OCI-LY1 (cell line): ENCODE data around the gene MMAA.

ENCODE experiments used
- H2AFZ ChIP-seq: fragments of 200-600 bp; sonication (generic), shearing (Covaris generic); 2 replicates; pipeline ENCODE4 v1.6.0; 2014; ENCODE audit warnings: antibody characterized with exemption, mild to moderate bottlenecking, low read length
- H3F3A ChIP-seq: fragments of 200-600 bp; sonication (generic), shearing (Covaris generic); 2 replicates; pipeline ENCODE4 v1.6.0; 2014; ENCODE audit warnings: mild to moderate bottlenecking, antibody characterized with exemption, low read length, moderate library complexity; ENCODE audit not compliant: insufficient read depth
- H3K27ac ChIP-seq: fragments of 200-600 bp; sonication (generic); 2 replicates; pipeline ENCODE4 v1.5.1; 2014; ENCODE audit warnings: low read length, mixed run types, mild to moderate bottlenecking, low read depth; ENCODE audit not compliant: poor library complexity, severe bottlenecking
- H3K27me3 ChIP-seq: fragments of 200-600 bp; sonication (generic); 2 replicates; pipeline ENCODE4 v1.6.0; 2014; ENCODE audit warnings: antibody characterized with exemption, mild to moderate bottlenecking, low read length, moderate library complexity; ENCODE audit not compliant: insufficient read depth
- H3K36me3 ChIP-seq: fragments of 200-600 bp; sonication (generic); 2 replicates; pipeline ENCODE4 v1.6.1; 2014; ENCODE audit warnings: mild to moderate bottlenecking, antibody characterized with exemption, low read length, moderate library complexity, mixed read lengths; ENCODE audit not compliant: insufficient read depth
- H3K4me1 ChIP-seq: fragments of 200-600 bp; sonication (generic); 2 replicates; pipeline ENCODE4 v1.5.1; 2014; ENCODE audit warnings: mild to moderate bottlenecking, low read length, moderate library complexity; ENCODE audit not compliant: insufficient read depth, severe bottlenecking
- H3K4me2 ChIP-seq: fragments of 200-600 bp; sonication (generic), shearing (Covaris generic); 2 replicates; pipeline ENCODE4 v1.6.1; 2014; ENCODE audit warnings: low read length
- H3K4me3 ChIP-seq: fragments of 200-600 bp; sonication (generic); 2 replicates; pipeline ENCODE4 v1.5.1; 2014; ENCODE audit warnings: low read length, low read depth, mild to moderate bottlenecking, mixed read lengths; ENCODE audit not compliant: poor library complexity, severe bottlenecking
- H3K79me2 ChIP-seq: fragments of 200-600 bp; shearing (Covaris generic); 2 replicates; pipeline ENCODE4 v1.6.1; 2016; ENCODE audit warnings: mixed run types, low read length, mixed read lengths; ENCODE audit not compliant: insufficient read depth
- H3K9ac ChIP-seq: fragments of 200-600 bp; sonication (generic), shearing (Covaris generic); 2 replicates; pipeline ENCODE4 v1.6.1; 2014; ENCODE audit warnings: mild to moderate bottlenecking, low read length, mixed read lengths
- H3K9me2 ChIP-seq: fragments of 200-600 bp; sonication (generic), shearing (Covaris generic); 2 replicates; pipeline ENCODE4 v1.6.1; 2014; ENCODE audit warnings: low read depth, mild to moderate bottlenecking, low read length, mixed read lengths
- H3K9me3 ChIP-seq: fragments of 200-600 bp; shearing (Covaris generic); 2 replicates; pipeline ENCODE4 v1.6.1; 2014; ENCODE audit warnings: low read length, mixed read lengths
- H4K20me1 ChIP-seq: fragments of 200-600 bp; sonication (generic), shearing (Covaris generic); 2 replicates; pipeline ENCODE4 v1.6.0; 2016; ENCODE audit warnings: mild to moderate bottlenecking, low read length; ENCODE audit not compliant: insufficient read depth
- EZH2 ChIP-seq: fragments of 200-600 bp; sonication (generic), shearing (Covaris generic); IDR thresholded peaks from 2 replicates; pipeline ENCODE4 v1.8.0; 2017; ENCODE audit warnings: borderline replicate concordance, mixed run types, mild to moderate bottlenecking, antibody characterized with exemption, low read length, moderate library complexity, mixed read lengths
- TF ChIP-seq, protein P1 (sequence below): fragments of 200-600 bp; sonication (generic), shearing (Covaris generic); IDR thresholded peaks from 2 replicates; pipeline ENCODE4 v1.5.1; 2017; ENCODE audit warnings: mild to moderate bottlenecking, antibody characterized with exemption, low read length, moderate library complexity, mixed read lengths

The MMAA gene

DNA sequence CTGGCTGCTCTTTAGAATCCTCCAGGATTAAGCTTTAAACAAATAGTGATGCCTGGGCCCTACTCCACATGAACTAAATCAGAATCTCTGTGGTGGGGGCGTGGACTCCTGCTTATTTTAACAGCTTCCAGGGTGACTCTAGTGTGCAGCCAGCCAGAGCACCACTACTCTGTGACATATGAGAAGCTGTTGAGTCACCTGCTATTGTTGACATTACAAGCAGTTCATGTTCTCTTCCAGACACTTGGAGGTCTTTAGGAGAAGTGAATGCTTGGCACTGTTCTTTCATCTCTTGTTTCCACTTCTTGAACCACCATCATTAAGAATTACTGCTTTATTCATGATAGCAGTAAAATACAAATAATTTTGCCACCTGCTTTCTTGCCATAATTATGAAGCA lies 60.3 kb downstream of the MMAA start:
- H3K9me2 ChIP-seq = no peaks in the 10 kb centered on the region
- TF ChIP-seq, protein P1, sequence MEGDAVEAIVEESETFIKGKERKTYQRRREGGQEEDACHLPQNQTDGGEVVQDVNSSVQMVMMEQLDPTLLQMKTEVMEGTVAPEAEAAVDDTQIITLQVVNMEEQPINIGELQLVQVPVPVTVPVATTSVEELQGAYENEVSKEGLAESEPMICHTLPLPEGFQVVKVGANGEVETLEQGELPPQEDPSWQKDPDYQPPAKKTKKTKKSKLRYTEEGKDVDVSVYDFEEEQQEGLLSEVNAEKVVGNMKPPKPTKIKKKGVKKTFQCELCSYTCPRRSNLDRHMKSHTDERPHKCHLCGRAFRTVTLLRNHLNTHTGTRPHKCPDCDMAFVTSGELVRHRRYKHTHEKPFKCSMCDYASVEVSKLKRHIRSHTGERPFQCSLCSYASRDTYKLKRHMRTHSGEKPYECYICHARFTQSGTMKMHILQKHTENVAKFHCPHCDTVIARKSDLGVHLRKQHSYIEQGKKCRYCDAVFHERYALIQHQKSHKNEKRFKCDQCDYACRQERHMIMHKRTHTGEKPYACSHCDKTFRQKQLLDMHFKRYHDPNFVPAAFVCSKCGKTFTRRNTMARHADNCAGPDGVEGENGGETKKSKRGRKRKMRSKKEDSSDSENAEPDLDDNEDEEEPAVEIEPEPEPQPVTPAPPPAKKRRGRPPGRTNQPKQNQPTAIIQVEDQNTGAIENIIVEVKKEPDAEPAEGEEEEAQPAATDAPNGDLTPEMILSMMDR = no peak
- no peak for TF ChIP-seq EZH2
- H3K27me3 ChIP-seq = no peaks in the 10 kb centered on the region
- no peak overlapping the region for H3K9ac ChIP-seq
- H3K4me2 ChIP-seq = no peak overlapping the region
- no peaks in the 10 kb centered on the region for H4K20me1 ChIP-seq
- no peak overlapping the region for H2AFZ ChIP-seq
- H3K9me3 ChIP-seq = no peaks in the 10 kb centered on the region
- H3K36me3 ChIP-seq = no peaks in the 10 kb centered on the region
- no peaks in the 10 kb centered on the region for H3F3A ChIP-seq
- H3K79me2 ChIP-seq = no peaks in the 10 kb centered on the region
- no peak overlapping the region for H3K27ac ChIP-seq
- no peaks in the 10 kb centered on the region for H3K4me1 ChIP-seq
- H3K4me3 ChIP-seq = no peak overlapping the region

DNA sequence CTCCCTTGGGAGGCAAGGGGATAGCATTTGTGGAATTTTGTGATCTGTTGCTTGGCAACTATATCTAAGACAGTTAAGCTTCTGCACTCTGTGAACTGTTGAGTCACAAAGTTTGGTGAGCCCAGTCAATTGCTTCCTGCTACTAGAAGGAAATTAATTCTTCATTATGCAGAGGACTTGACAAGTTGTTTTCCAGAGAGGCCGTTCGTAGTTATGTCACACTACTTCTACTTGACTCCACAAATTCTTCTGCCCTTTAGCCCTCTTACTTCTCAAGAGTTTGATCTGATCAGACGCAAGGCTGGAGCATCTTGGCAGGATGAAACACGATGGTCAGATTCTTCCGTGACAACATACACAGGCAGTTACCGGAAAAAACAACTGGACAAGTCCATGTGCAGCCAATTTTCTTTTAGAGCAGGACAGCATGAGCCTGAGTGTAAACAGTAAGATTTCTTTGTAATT lies 60.8 kb downstream of the MMAA start, which contains the start of gene C4orf51:
C4orf51 (plus strand) TSS at position 156 of the 465 bp plus-strand sequence; CDS start at position 214, 58 bp downstream.
- Histone ChIP-seq H3K27me3 (no peaks in the 10 kb centered on the region), H3K9ac (no peak within 1 kb of the TSS), H3F3A (no peaks in the 10 kb centered on the region), H4K20me1 (no peaks in the 10 kb centered on the region), H2AFZ (no peak within 1 kb of the TSS), H3K9me2 (no peaks in the 10 kb centered on the region), H3K4me3 (no peak within 1 kb of the TSS), H3K4me1 (no peaks in the 10 kb centered on the region), H3K4me2 (no peak within 1 kb of the TSS), H3K9me3 (no peaks in the 10 kb centered on the region), H3K36me3 (no peaks in the 10 kb centered on the region), H3K79me2 (no peaks in the 10 kb centered on the region), H3K27ac (no peak within 1 kb of the TSS)
- TF ChIP-seq EZH2 = no peak
- TF ChIP-seq, protein P1 = no peak

DNA sequence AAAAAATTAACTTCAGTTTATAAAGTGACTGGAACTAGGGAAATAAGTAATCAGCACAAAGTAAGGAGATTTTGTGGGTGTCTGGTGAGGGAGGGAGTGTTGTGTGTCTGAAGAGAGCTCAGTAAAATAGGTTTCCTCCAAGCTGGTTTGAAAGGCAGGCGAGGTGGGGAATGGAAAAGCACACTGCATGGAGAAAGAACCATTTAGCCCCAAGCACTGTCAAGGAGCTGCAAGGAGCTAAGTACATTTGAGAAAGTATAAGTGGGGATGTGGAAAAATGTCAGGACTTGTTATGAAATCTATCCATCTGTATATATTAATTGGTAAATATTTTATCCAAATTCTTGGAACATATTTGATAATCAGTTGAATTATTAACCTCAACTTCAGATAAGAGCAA lies 61.7 kb downstream of the MMAA start:
- Histone ChIP-seq H3K9ac (no peak overlapping the region), H3K4me1 (no peaks in the 10 kb centered on the region), H3K27me3 (no peaks in the 10 kb centered on the region), H2AFZ (no peak overlapping the region), H3K79me2 (no peaks in the 10 kb centered on the region), H3K4me3 (no peak overlapping the region), H3F3A (no peaks in the 10 kb centered on the region), H3K27ac (no peak overlapping the region), H3K9me3 (no peaks in the 10 kb centered on the region), H3K36me3 (no peaks in the 10 kb centered on the region), H3K4me2 (no peak overlapping the region), H3K9me2 (no peaks in the 10 kb centered on the region), H4K20me1 (no peaks in the 10 kb centered on the region)
- TF ChIP-seq EZH2 = no peak
- TF ChIP-seq, protein P1 = no peak
